Upper lobe of right lung (tissue), 1 donor: ENCODE results near the gene IL3. TPM values are rescaled to one million over a fixed set of nuclear protein-coding genes. Genes with fewer than 3 reads are reported as not detected.

Experiments used
- ATAC-seq: fragments of 200-7000 bp; cut with Tn5 transposase; one replicate; pipeline ENCODE4 v1.9.1; 2020; ENCODE audit warnings: mild to moderate bottlenecking, moderate library complexity
- DNase-seq: peaks from one replicate; pipeline ENCODE4 v3.0.0-alpha.2; 2020
- H3K27ac ChIP-seq: fragments of 200-600 bp; one replicate; pipeline ENCODE4 v1.8.0; 2022
- H3K27me3 ChIP-seq: fragments of 200-600 bp; one replicate; pipeline ENCODE4 v1.8.0; 2022; ENCODE audit warnings: mild to moderate bottlenecking
- H3K36me3 ChIP-seq: fragments of 200-600 bp; one replicate; pipeline ENCODE4 v1.8.0; 2022
- H3K4me1 ChIP-seq: fragments of 200-600 bp; one replicate; pipeline ENCODE4 v1.8.0; 2022
- H3K4me3 ChIP-seq: fragments of 200-600 bp; one replicate; pipeline ENCODE4 v1.8.0; 2022; ENCODE audit warnings: mild to moderate bottlenecking
- H3K9me3 ChIP-seq: fragments of 200-600 bp; one replicate; pipeline ENCODE4 v1.8.0; 2022
- intact Hi-C: fragments of 100-400 bp; cut with DNase I; formaldehyde crosslinking; loops from one replicate; pipeline ENCODE4 v1.11.0; 2022
- total RNA-seq: library from RNA; stranded (reverse); fragmentation: NEBNext Ultra II Directional; extraction: Animal tissue kit (Norgen Biotek cat#: 25700); gene quantifications from one replicate; pipeline ENCODE4 v1.2.1, GENCODE V29; 2021
- TF ChIP-seq, protein P1 (sequence below): fragments of 200-600 bp; IDR thresholded peaks from one replicate; pipeline ENCODE4 v1.8.0; 2022; ENCODE audit warnings: antibody characterized with exemption
- donor health status: DM: no; HTN: yes; CAD: no; lungs with severe emphysema.

Gene IL3
- total RNA-seq, 1 donor from 2014 or later: not detected

GRCh38 chr5:132052520-132052919 lies 7.9 kb upstream of the IL3 start:
- TF ChIP-seq, protein P1, sequence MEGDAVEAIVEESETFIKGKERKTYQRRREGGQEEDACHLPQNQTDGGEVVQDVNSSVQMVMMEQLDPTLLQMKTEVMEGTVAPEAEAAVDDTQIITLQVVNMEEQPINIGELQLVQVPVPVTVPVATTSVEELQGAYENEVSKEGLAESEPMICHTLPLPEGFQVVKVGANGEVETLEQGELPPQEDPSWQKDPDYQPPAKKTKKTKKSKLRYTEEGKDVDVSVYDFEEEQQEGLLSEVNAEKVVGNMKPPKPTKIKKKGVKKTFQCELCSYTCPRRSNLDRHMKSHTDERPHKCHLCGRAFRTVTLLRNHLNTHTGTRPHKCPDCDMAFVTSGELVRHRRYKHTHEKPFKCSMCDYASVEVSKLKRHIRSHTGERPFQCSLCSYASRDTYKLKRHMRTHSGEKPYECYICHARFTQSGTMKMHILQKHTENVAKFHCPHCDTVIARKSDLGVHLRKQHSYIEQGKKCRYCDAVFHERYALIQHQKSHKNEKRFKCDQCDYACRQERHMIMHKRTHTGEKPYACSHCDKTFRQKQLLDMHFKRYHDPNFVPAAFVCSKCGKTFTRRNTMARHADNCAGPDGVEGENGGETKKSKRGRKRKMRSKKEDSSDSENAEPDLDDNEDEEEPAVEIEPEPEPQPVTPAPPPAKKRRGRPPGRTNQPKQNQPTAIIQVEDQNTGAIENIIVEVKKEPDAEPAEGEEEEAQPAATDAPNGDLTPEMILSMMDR: no peak
- H3K4me3 ChIP-seq: no peak overlapping the region
- intact Hi-C loops: no loop called here
- H3K27me3 ChIP-seq: no peaks in the 10 kb centered on the region
- H3K36me3 ChIP-seq: no peaks in the 10 kb centered on the region
- no peak for ATAC-seq
- H3K27ac ChIP-seq: no peak overlapping the region
- DNase-seq: no peak
- H3K4me1 ChIP-seq: no peaks in the 10 kb centered on the region
- H3K9me3 ChIP-seq: no peaks in the 10 kb centered on the region

DNA sequence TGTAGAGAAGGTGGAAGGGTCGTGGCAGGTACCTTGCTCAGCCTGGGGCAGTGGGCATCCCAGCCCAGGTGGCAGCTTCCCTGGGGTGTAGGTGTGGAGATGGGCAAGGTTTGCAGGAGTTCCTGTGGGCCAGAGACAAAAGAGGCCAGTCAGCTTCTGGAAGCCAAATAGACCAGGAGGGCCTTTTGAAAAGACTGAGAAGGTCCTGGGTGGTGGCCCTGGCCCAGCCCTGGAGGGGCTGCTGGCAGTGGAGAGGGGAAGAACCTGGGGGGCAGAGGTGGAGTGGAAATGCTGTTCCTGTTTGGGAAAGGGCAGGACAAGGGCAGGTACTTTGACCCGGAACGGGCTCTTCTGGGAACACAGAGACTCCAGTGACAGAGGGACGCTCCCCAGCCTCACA lies 7.0 kb upstream of the IL3 start:
- Histone ChIP-seq H3K27ac (no peak overlapping the region), H3K4me1 (no peaks in the 10 kb centered on the region), H3K27me3 (no peaks in the 10 kb centered on the region), H3K9me3 (no peaks in the 10 kb centered on the region), H3K4me3 (no peak overlapping the region), H3K36me3 (no peaks in the 10 kb centered on the region)
- no peak for ATAC-seq
- TF ChIP-seq, protein P1: no peak
- peak; percentile 40 for DNase-seq
- intact Hi-C loops: no loop called here

GRCh38 chr5:132054031-132054696 lies 6.3 kb upstream of the IL3 start:
- Histone ChIP-seq H3K27ac (no peak overlapping the region), H3K4me1 (no peaks in the 10 kb centered on the region), H3K4me3 (no peak overlapping the region), H3K27me3 (no peaks in the 10 kb centered on the region), H3K36me3 (no peaks in the 10 kb centered on the region), H3K9me3 (no peaks in the 10 kb centered on the region)
- TF ChIP-seq, protein P1: no peak
- DNase-seq (peak; percentile 60), ATAC-seq (no peak)
- intact Hi-C loops: no loop called here

- peak; percentile 34 for DNase-seq
- Histone ChIP-seq H3K36me3 (no peaks in the 10 kb centered on the region), H3K4me3 (no peak overlapping the region), H3K27me3 (no peaks in the 10 kb centered on the region), H3K9me3 (no peaks in the 10 kb centered on the region), H3K27ac (no peak overlapping the region), H3K4me1 (no peaks in the 10 kb centered on the region)
- ATAC-seq: no peak
- TF ChIP-seq, protein P1: no peak
- intact Hi-C loops: no loop called here
These were observed 5.6 kb upstream of the IL3 start for GRCh38 chr5:132054697-132055440.

- H3K36me3 ChIP-seq: no peaks in the 10 kb centered on the region
- H3K4me1 ChIP-seq: no peaks in the 10 kb centered on the region
- H3K9me3 ChIP-seq: no peaks in the 10 kb centered on the region
- H3K27me3 ChIP-seq: no peaks in the 10 kb centered on the region
- ATAC-seq (no peak), DNase-seq (no peak)
- intact Hi-C loops: no loop called here
- no peak overlapping the region for H3K27ac ChIP-seq
- TF ChIP-seq, protein P1: no peak
- H3K4me3 ChIP-seq: no peak overlapping the region
These were observed 5.0 kb upstream of the IL3 start for GRCh38 chr5:132055441-132055807.
